HG03354 (cell line): ENCODE measurements around the gene ENTPD7.

Experiments
- ATAC-seq: cut with Tn5 transposase; IDR thresholded peaks from one replicate; pipeline ENCODE4 v1.9.1; 2021; ENCODE audit warnings: mild to moderate bottlenecking; ENCODE audit not compliant: unreplicated experiment, poor library complexity, severe bottlenecking

The ENTPD7 gene

GRCh38 chr10:99647601-99648151 lies 11.6 kb upstream of the ENTPD7 start:
- no peak for ATAC-seq

- no peak for ATAC-seq
Measured at GRCh38 chr10:99648717-99649116, 10.6 kb upstream of the ENTPD7 start.

GRCh38 chr10:99652800-99653390 lies 6.4 kb upstream of the ENTPD7 start:
- no peak for ATAC-seq

GRCh38 chr10:99654390-99655175 lies 4.7 kb upstream of the ENTPD7 start:
- no peak for ATAC-seq

GRCh38 chr10:99656199-99657064 lies 2.9 kb upstream of the ENTPD7 start:
- no peak for ATAC-seq

- peak; percentile 12 for ATAC-seq
Measured at GRCh38 chr10:99658622-99659030, 683 bp upstream of the ENTPD7 start.

GRCh38 chr10:99659868-99660366 lies 608 bp downstream of the ENTPD7 start:
- peak; percentile 1 for ATAC-seq

GRCh38 chr10:99660662-99661376 lies 1.5 kb downstream of the ENTPD7 start:
- ATAC-seq, result no peak

GRCh38 chr10:99661377-99661763 lies 2.1 kb downstream of the ENTPD7 start:
- no peak for ATAC-seq

- ATAC-seq, result no peak
Measured at GRCh38 chr10:99665304-99665703, 6.0 kb downstream of the ENTPD7 start.

- ATAC-seq, result no peak
Measured at GRCh38 chr10:99667108-99667751, 7.9 kb downstream of the ENTPD7 start.

- ATAC-seq, result no peak
Measured at GRCh38 chr10:99671386-99671785, 12.1 kb downstream of the ENTPD7 start.

- no peak for ATAC-seq
Measured at GRCh38 chr10:99672884-99673283, 13.6 kb downstream of the ENTPD7 start.

- ATAC-seq, result no peak
Measured at GRCh38 chr10:99673492-99673891, 14.2 kb downstream of the ENTPD7 start.

- no peak for ATAC-seq
Measured at GRCh38 chr10:99674762-99675161, 15.5 kb downstream of the ENTPD7 start.

GRCh38 chr10:99676426-99676825 lies 17.1 kb downstream of the ENTPD7 start:
- no peak for ATAC-seq

- ATAC-seq, result no peak
Measured at GRCh38 chr10:99676895-99677294, 17.6 kb downstream of the ENTPD7 start.

GRCh38 chr10:99678921-99679320 lies 19.6 kb downstream of the ENTPD7 start:
- ATAC-seq, result no peak

GRCh38 chr10:99681553-99681952 lies 22.2 kb downstream of the ENTPD7 start:
- ATAC-seq, result no peak
